Measurements from ENCODE around the gene MIOS.
"Not testable (repeated sequence)": the region's sequence is repeated elsewhere in the genome, so short reads cannot be mapped to it uniquely, and the experiment has no call there.

The MIOS gene

GRCh38 chr7:7630626-7631329 lies 64.1 kb downstream of the MIOS start:
- DNase-seq = no peak
- TF ChIP-seq GATA1 (IDR thresholded peaks at IDR 0.05; ENCODE audit: low read depth, low read length) = no peak
- TF ChIP-seq POLR2A (IDR thresholded peaks at IDR 0.05; ENCODE audit: low read length) = no peak

DNA sequence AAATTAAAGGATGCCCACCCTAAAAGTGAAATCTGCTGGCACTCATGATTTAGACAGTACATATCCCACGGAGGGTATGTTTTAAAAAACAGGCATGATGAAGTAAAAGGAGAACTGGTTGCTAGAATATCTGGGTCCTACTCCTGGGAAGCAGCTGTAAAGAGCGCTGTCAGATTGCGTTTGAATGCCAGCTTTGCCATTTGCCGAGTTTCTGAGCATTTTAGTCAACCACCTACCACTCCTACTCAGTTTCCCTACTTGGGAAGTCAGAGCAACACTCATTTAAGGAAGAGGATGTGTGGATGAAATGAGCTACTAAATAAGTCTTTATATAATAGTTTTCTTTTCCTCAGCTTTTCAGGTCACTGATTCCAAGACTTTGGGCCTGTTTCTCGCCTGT lies 72.7 kb downstream of the MIOS start:
- no peak for TF ChIP-seq POLR2A (IDR thresholded peaks at IDR 0.05; ENCODE audit: low read length)
- no peak for TF ChIP-seq GATA1 (IDR thresholded peaks at IDR 0.05; ENCODE audit: low read depth, low read length)
- no peak for DNase-seq

- TF ChIP-seq GATA1 (IDR thresholded peaks at IDR 0.05; ENCODE audit: low read depth, low read length) (no peak), POLR2A (IDR thresholded peaks at IDR 0.05; ENCODE audit: low read length) (no peak)
- peak; percentile 73 to 77 for DNase-seq
These were observed 73.2 kb downstream of the MIOS start for GRCh38 chr7:7639847-7640220.

GRCh38 chr7:7640221-7641128 lies 73.8 kb downstream of the MIOS start, which contains the start of gene UMAD1:
Gene UMAD1 (plus strand): TSS chr7:7640752. CDS start chr7:7673372, 32,620 bp downstream.
- no peak for TF ChIP-seq GATA1 (IDR thresholded peaks at IDR 0.05; ENCODE audit: low read depth, low read length)
- TF ChIP-seq POLR2A (IDR thresholded peaks at IDR 0.05; ENCODE audit: low read length) = peak; percentile 98
- DNase-seq = peak; percentile 99 to 100

DNA sequence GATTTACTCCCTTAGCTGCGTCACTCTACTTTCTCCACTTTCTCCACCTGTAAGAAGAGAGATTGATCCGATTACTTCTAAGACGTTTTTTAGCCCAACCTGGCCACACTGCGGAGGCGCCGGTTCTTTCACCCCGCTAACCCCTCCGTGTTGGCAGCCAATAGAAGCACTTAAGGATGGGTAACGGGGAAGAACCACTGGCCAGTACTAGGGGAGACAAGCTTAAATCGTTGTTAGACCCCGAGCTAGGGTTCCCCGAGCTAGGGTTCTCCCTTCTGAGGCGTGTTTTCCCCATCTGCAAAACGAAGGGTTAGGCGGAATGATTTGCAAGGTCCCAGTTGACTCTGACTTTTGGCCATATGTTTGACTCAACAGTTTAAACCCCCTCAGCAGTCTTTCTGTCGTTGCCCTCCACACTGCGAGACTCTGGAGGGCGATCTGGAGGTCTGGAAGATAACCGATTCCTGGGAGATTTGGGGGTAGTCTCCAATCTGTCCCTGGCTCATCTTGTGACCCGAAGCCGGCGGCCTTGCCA lies 74.5 kb downstream of the MIOS start:
- no peak for DNase-seq
- TF ChIP-seq GATA1 (IDR thresholded peaks at IDR 0.05; ENCODE audit: low read depth, low read length) (no peak), POLR2A (IDR thresholded peaks at IDR 0.05; ENCODE audit: low read length) (no peak)

DNA sequence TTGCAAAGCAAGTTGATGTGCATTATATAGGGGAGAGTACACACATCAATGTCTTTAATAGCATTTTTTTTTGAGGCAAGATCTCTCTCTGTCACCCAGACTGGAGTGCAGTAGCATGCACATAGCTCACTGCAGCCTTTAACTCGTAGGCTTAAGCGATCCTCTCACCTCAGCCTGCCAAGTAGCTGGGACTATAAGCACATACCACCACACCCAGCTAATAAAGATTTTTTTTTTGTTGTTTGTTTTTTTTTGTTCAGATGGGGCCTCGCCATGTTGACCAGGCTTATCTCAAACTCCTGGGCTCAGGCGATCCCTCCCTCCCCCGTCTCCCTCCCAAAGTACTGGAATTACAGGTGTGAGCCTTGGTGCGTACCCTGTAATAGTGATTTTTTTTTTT lies 75.4 kb downstream of the MIOS start:
- TF ChIP-seq POLR2A (IDR thresholded peaks at IDR 0.05; ENCODE audit: low read length) = no peak
- no peak for TF ChIP-seq GATA1 (IDR thresholded peaks at IDR 0.05; ENCODE audit: low read depth, low read length)
- peak; percentile 24 for DNase-seq

DNA sequence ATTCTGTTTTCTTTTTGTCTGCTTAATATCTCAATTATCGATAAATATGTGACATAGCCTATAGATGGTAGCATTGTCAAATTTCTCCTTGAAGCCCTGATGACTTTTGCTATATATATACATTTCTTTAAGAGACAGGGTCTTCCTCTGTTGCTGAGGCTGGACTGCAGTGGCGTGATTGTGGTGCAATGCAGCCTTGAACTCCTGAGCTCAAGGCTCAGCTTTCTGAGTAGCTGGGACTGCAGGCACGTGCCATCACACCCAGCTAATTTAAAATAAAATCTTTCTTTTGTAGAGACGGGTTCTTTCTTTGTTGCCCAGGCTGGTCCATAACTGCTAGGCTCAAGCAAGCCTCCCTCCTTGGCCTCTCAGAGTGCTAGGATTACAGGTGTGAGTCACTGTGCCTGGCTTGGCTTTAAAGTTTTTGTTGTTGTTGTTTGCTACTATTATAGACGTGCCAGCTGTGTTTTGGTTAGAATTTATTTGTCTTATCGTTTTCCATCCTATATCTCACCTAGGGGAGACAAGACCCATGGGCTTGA lies 80.9 kb downstream of the MIOS start:
- no peak for TF ChIP-seq GATA1 (IDR thresholded peaks at IDR 0.05; ENCODE audit: low read depth, low read length)
- TF ChIP-seq POLR2A (IDR thresholded peaks at IDR 0.05; ENCODE audit: low read length) = no peak
- DNase-seq = no peak

- DNase-seq = no peak
- TF ChIP-seq GATA1 (IDR thresholded peaks at IDR 0.05; ENCODE audit: low read depth, low read length) (no peak), POLR2A (IDR thresholded peaks at IDR 0.05; ENCODE audit: low read length) (no peak)
These were observed 84.1 kb downstream of the MIOS start for GRCh38 chr7:7650682-7651206.

DNA sequence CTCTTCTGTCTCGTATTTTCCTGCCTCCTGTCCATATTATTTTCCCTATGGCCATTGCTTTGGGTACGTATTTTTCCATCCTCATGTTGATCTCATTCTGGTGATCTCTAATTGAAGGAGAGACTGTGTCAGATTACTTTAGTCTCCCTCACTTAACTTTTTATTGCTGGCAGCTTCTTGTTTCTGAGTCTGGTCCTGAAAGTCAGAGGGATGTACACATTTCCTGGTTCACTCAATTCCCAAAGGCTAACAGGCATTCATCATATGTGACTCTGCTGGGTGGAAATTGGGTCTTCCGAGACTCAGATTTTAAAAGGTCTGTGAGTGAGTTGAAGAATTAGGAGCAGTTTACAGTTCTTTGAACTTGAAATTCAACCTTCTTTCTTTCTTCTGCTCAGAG lies 84.8 kb downstream of the MIOS start:
- no peak for TF ChIP-seq GATA1 (IDR thresholded peaks at IDR 0.05; ENCODE audit: low read depth, low read length)
- TF ChIP-seq POLR2A (IDR thresholded peaks at IDR 0.05; ENCODE audit: low read length) = no peak
- no peak for DNase-seq

DNA sequence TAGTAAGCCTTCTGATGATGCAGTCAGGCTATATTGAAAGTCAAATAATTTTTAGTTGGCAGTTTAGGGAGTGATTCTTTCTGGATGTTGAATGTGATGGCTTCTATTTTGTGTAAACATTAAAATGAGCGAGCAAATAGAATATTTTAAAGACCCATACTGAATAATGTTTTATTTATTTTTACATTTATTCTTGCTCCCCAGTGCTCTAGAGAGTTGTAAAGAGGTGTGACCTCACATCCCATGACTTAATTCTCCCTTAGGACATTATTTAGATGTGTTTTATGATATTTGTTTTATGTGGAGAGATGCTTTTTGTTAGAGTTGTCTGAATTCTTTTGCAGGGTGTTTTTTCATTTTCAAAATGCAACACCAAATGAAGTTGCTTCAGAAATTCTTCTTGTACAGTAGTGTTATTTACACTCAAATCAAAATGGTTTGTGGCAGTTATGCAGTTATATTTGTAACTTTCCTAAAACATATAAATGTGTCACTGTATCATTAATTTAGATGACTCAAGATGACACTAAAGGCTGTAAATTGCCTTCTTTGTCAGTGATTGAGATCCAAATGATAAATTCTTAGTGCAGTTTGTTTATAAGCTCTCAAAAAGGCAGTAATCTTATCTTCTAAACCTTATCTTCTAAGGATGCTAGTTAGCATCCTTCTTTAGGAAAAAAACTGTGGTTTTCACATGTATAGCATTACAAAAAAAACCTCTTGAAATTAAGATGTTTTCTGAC lies 86.3 kb downstream of the MIOS start:
- DNase-seq = no peak
- no peak for TF ChIP-seq POLR2A (IDR thresholded peaks at IDR 0.05; ENCODE audit: low read length)
- TF ChIP-seq GATA1 (IDR thresholded peaks at IDR 0.05; ENCODE audit: low read depth, low read length) = no peak

DNA sequence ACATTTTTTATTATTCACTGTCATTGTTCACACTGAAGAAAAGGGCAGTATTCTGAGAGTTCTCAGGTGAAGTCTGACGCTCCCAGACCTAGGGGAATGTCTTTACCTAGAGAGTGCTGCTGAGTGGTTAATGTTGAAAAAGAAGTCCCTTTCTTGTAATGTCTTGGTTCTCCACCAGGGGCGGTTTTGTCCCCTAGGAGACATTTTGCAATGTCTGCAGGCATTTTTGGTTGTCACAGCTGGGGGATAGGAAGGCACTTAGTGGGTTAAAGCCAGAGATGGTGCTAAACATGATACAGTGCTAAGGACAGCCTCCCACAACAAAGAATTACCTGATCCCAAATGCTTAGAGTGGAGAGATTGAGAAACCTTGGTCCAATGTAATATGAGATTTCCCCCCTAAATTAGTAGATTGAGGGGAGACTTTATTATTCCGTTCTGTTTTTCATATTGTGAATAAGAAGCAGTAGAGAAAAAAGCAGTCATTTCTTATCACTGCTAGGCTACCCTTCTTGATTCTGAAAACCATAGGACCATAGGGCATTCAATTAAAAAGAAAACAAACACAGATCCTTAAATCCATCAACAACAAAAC lies 87.0 kb downstream of the MIOS start:
- TF ChIP-seq POLR2A (IDR thresholded peaks at IDR 0.05; ENCODE audit: low read length) (no peak), GATA1 (IDR thresholded peaks at IDR 0.05; ENCODE audit: low read depth, low read length) (no peak)
- DNase-seq = peak; percentile 61 to 72

DNA sequence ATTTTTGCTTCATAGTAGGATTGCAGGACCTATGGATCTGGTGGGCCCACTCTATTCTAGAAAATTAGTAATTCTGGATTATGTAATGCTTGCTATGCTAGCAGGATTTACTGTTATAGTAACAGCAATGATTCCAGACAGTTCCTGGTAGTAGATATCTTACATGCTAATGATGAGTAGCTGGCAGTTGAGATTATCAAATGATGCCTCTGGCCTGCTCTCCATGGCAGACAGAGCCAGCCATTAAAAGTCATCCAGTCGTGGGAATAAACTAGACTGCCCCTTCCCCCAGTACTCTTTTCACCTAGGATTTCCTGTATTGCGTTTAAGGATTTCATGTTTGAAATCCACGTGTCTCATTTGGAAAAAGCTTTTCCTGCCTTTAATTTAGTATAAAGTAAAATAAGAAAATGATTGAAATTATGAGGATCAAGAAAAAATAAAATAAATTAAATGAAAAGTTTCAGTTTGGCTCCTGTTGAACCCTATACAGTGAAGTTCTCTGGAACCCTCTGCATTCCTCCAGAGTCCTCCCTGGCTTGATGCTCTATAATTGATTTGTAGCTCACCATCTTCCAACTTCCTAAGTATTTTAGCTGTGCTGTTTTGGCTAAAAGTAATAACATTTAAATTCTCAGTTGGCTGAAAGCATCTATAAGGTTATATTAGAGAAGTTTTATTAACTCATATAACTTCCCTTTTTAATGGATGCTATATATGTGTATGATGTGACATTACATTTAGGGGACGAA lies 88.5 kb downstream of the MIOS start:
- peak in 1 of 2 experiments; percentile 45 for DNase-seq
- TF ChIP-seq GATA1 (IDR thresholded peaks at IDR 0.05; ENCODE audit: low read depth, low read length) (no peak), POLR2A (IDR thresholded peaks at IDR 0.05; ENCODE audit: low read length) (no peak)

GRCh38 chr7:7656459-7656858 lies 89.8 kb downstream of the MIOS start:
- not testable (repeated sequence) for DNase-seq

Measured in erythroblast (primary cell).